ENCODE results near the gene STMP1.

DNA sequence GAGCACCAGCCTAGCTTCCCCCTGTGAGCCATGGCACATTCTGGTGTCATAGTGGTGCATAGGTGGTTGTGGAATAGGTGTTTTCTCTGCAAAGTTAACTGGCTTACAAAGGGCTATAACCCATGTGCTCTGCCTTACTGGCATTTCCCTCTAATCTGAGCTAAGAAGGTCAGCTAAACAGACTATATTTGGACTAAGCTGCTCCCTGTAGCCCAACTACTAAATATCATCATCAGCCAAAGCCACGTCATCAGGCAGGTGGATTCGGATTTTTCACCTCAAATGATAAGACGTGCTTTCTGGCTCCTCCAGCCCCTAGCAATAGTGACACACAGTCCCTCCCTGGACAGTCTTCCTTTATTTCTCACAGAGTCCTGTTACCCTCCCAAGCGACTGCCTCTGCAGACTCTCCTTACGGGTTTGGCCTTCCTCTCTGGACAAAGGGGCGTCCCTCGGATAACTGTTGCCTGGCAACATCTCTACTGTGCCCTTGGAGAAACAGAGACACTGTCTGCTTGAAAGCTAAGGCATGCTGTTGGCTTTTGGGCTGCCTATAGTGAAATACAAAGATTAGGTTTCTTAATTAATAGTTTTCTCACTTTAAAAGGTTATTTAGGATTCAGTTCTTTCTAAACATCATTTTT lies 56.6 kb downstream of the STMP1 start:
- TF ChIP-seq TAF1 (IDR thresholded peaks at IDR 0.05; ENCODE audit: borderline replicate concordance, insufficient read depth, low read length) (no peak), POLR2AphosphoS5 (IDR thresholded peaks at IDR 0.05; ENCODE audit: low read depth, low read length) (no peak)

Data from PFSK-1 (cell line).